Islet precursor cell (in vitro differentiated cells): ENCODE results near the gene B4GALT6.

Source experiments
- DNase-seq: peaks from one replicate; pipeline ENCODE4 v3.0.0-alpha.2; 2018

B4GALT6 gene

DNA sequence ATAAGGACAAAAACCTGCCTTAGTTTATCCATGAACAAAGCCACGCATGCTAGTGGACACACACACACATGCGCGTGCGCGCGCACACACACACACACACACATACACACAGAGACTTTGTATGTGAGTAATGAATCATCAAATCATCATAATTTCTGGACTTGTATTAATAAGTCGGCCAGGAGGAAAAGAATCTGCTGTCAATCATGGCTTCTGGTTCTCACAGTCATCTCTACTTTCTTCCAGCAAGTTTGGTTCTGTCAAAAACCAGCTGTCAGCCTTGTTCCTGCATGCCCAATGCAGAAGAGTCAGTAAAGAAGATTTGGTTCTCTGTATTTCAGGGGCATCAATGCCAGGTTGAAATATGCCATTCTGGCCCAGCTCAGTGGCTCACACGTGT is 93.8 kb downstream of the B4GALT6 start:
- DNase-seq: no peak

DNA sequence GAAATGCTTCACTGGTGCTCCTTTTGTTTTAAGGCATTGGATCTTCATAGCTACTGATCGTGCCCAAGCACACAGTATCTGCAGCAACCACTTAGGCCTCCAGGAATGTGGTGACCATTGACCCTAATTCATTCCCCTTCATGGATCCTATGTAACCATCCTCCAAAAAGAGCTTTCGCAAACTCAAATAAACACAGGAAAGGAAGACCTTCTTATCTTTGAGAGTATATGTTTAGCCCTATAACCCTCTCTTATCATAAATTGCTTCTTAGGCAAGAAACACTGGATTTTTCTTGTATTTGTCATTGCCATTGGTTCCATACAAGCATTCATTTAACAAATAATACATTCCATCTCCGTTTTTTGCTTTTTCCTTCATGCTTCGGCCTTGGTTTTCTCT is 96.9 kb downstream of the B4GALT6 start:
- no peak for DNase-seq

DNA sequence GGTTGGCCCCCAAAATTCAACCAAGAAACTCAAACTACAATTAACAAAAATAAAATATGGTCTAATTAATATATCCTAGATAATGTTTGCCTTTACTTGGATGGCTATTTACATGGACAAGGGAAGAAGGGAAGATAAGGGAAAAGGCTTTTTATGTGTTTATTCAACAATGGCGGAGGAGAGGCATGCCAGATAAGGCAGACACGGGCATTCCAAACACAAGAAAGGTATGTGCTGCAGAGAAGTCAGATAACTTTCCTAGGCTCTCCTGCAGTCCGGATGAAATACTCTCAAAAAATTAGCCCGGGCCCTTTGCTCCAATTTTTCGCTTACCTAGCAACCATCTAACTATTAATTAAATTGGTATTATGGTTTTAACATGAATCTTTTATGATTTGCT is 97.8 kb downstream of the B4GALT6 start:
- no peak for DNase-seq

DNA sequence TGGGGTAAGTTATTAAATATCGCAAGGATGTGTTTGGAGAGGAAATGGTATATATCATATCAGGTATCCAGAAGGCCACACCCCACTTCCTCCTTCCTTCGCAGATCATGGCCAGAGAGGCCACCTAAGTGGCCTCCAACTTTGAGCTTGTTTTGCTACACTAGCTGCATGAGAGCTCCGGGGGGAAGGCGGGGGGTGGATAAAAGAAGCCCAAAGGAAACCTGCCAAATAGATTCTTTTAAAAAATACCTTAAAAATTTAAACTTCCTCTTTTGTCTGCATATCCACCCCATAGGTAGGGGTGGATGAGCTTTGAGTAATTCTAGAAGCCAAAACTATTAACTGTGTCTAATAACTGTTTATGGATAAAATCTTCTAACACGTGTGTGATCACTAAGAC is 98.4 kb downstream of the B4GALT6 start:
- no peak for DNase-seq

DNA sequence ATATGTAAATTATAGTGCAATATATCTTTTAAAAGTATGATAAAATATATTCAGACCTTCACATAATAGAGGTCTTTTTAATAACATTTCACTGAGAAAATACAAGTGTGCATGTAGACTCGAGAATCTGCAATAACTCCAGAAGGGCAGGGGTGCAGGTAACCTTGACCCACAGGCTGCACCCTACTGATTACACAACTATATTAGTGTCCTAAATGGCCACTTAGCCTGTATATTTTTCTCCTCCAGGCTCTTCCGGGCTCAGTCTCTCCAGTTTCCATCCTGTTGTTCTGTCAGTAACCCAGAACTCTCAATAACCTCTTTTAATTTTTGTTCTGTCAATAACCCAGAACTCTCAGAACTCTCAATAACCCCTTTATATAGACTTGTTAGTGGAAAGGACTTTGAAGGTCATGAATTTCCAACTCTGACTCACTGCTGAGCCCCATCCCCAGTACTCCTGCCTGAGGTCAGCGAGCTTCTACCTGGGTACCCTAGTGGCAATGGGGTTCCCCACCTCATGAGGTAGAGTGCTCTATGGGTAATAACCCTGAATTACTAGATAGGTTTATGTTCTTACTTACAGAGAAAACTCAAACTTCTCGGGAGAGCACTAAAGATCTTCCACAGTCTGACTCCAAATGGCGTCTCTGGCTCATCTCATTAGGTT is 101.1 kb downstream of the B4GALT6 start:
- DNase-seq: no peak

DNA sequence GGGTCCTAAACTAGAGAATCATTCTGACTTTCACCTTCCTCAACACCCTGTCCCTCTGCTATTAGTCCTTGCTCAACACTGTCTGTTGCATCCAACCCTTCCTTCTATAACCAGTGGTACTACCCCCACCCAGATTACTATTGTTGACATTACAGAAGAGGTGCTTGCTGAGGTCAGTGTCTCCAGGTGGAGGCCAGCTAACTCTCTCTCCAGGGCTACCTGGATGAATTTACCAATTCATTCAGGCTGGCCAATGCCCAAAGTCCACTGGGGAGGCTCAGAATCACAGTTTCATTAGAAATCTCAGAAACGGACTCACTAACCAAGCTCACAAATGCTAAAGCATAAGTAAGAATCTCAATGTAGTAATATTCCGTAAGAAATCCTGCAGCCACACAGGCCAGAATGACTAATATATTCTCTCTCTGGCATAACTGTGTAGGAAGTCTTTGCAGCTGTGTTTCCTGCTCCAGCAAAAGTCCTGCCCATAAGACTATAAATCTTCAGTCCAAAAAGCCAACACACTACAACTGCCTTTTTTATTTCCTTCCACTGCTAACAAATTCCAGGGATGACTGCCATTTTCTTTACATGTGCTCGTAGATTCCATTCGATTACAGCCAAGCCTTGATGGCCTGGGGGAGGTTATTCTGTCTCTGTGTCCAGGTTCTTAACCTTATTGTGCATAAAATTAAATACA is 102.7 kb downstream of the B4GALT6 start:
- DNase-seq: no peak

DNA sequence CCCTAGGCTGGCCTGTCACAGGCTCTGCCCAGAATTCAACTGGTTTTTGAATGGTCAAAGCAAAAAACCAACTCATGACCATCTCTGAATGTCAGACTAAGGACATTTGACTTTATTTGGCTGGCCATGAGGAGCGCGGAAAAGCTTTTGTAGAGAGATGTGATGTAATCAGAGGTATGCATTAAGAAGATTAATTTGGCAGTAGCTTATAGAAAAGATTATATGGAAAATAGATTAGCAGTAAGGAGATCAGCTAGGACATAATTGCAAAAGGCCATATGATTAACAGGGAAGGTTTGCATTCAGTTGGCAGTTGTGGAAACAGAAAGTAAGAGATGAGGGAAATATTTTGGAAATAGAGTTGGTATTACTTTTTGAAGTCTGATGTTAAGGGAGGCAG is 105.0 kb downstream of the B4GALT6 start:
- DNase-seq: no peak

DNA sequence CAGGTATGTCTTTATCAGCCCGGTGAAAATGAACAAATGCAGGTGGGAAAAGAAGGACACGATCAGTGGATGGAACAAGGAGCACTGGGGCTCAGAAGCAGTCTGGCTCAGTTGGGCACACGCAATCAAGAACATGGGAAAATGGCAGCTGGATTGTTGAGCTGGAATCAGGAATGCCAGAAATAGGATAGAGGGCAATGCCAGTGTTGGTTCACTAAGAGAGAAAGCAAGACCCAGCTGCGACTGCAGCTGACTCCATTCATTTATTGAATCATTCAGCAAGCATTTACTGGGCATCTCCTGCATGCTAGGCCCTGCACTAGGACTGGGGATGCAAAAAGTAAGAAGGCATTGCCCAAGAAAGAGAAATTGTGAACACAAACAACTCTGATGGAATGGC is 106.3 kb downstream of the B4GALT6 start:
- no peak for DNase-seq

DNA sequence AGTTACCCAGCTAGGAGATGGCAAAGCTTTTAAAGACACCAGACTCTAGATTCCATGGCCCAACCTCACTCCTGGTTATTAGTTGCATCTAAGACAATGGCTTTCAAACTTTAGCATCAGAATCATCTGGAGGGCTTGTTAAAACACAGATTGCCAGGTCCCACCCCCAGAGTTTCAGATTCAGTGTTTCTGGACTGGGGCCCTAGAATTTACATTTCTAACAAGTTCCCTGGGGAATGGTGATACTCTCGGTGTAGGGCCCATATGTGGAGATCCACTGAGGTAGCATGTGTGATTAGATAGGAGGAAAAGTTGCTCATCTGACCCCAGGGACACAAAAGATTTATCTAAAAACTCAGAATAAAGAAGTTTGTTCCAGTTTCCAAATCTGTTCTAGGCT is 107.2 kb downstream of the B4GALT6 start:
- DNase-seq: no peak

DNA sequence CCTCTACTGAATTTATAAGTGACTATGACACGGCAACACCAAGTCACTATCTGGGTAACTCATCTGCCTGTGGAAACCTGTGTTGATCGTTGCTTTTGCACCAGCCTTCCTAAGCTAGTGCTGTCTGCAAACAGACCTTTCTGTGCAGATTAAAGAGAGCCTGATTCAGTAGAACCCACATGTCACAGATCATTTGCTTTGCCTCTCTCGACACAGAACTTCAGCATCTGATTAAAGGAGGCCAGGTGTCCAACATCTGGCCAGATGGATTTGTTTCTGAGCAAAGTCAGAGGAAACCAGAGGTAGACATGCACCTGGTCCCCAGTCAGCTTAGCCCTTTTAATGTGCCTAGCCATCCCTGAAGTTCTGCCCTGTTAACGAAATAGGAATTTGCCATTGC is 107.7 kb downstream of the B4GALT6 start:
- no peak for DNase-seq

DNA sequence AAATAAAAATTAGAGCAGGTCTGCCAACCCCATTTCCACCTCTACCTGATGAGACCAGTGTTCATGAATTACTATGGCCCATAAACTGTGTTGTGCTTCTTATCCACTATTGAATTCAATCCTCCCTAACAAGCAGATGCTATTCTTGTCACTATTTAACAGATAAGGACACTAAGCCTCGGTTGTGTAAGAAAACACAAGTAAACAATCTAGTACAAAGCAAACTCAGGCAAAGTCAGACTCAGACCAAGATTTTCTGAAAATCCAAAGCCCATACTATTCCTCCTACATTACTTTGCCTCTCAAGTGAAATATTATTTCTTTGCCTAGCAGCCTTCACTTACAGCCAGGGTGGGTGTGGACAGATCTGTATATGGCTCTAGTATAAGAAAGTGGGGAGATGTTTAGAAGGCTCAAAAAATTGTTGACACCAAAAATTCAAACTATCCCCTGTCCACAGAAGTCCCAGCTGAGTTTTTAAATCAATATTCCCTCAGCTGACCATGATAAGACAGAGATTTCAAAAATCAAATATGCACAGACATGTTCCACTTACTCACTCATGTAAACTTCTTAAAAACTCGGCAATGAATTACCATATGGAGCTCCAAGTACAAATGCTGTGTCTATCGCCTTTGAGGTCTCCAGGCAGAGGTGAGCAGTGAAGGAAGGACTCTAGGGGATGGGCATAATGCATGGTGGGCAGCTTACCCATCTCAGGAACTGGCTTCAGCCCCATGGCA is 108.7 kb downstream of the B4GALT6 start:
- DNase-seq: no peak

DNA sequence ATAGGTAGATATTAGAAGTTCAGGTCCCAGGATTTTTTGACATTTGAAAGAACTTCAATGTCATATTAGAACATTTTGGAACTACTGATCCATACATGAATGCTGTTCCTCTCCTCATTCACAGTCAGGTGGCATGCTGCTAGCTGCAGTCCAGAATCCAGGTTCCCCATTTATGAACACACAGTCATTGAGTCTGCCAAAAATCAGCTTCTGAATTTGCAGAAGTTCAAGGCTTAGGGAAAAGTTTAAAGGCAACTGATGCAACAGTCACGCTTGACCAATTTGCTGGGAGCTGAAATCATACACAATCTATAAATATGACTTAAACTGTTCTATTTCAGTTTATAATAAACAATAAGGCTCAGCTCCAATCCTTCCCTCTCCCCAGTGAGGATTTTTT is 110.0 kb downstream of the B4GALT6 start:
- no peak for DNase-seq
